ENCODE measurements around the gene HES2.
"Not testable (repeated sequence)": the region's sequence is repeated elsewhere in the genome, so short reads cannot be mapped to it uniquely, and the experiment has no call there.

HES2 gene

GRCh38 chr1:6416295-6416656, 3.4 kb downstream of the HES2 start:
- DNase-seq, result peak in 1 of 2 donors; percentile 24

- DNase-seq, result peak; percentile 81 to 84
Measured at GRCh38 chr1:6414881-6415626, 4.7 kb downstream of the HES2 start.

GRCh38 chr1:6414443-6414844, 5.3 kb downstream of the HES2 start:
- DNase-seq, result peak in 1 of 2 donors; percentile 39

GRCh38 chr1:6412896-6413295, 6.8 kb downstream of the HES2 start:
- DNase-seq, result no peak

GRCh38 chr1:6410248-6410893, 9.3 kb downstream of the HES2 start:
- DNase-seq, result no peak

GRCh38 chr1:6409733-6410132, 10.0 kb downstream of the HES2 start:
- no peak for DNase-seq

GRCh38 chr1:6409053-6409452, 10.7 kb downstream of the HES2 start:
- DNase-seq, result peak in 1 of 2 donors; percentile 29

- no peak for DNase-seq
Measured at GRCh38 chr1:6408023-6408422, 11.7 kb downstream of the HES2 start.

GRCh38 chr1:6401673-6402072, 18.0 kb downstream of the HES2 start:
- peak; percentile 95 to 98 for DNase-seq

- no peak for DNase-seq
Measured at GRCh38 chr1:6399294-6399693, 20.4 kb downstream of the HES2 start.

GRCh38 chr1:6397844-6398441, 21.8 kb downstream of the HES2 start:
- peak; percentile 50 to 68 for DNase-seq

- DNase-seq, result no peak
Measured at GRCh38 chr1:6396998-6397397, 22.7 kb downstream of the HES2 start.

GRCh38 chr1:6395781-6396244, 23.9 kb downstream of the HES2 start:
- not testable (repeated sequence) for DNase-seq

- DNase-seq, result not testable (repeated sequence)
Measured at GRCh38 chr1:6395130-6395529, 24.6 kb downstream of the HES2 start.

GRCh38 chr1:6393400-6394187, 26.1 kb downstream of the HES2 start, which contains the start of gene ACOT7:
Gene ACOT7 (minus strand): TSS chr1:6393767. CDS start chr1:6393399, 368 bp downstream.
- peak; percentile 87 to 92 for DNase-seq

GRCh38 chr1:6392809-6393399, 26.8 kb downstream of the HES2 start:
- DNase-seq, result no peak

GRCh38 chr1:6391951-6392808, 27.5 kb downstream of the HES2 start:
- DNase-seq, result peak in 1 of 2 donors; percentile 19

- no peak for DNase-seq
Measured at GRCh38 chr1:6389971-6390370, 29.7 kb downstream of the HES2 start.

- no peak for DNase-seq
Measured at GRCh38 chr1:6386371-6386949, 33.3 kb downstream of the HES2 start.

- peak; percentile 26 to 65 for DNase-seq
Measured at GRCh38 chr1:6385488-6386191, 34.1 kb downstream of the HES2 start.

All from inflammatory macrophage (primary cell).